Pulmonary artery endothelial cell (primary cell): Measurements from ENCODE around the gene CASTOR2. TPM values are rescaled to one million over a fixed set of nuclear protein-coding genes. Genes with fewer than 3 reads are reported as not detected.
"Not testable (repeated sequence)": the region's sequence is repeated elsewhere in the genome, so short reads cannot be mapped to it uniquely, and the experiment has no call there.

Experiments
- DNase-seq: peaks from one replicate; pipeline ENCODE4 v3.0.0-alpha.2; 2011; ENCODE audit warnings: low read depth, low spot score
- total RNA-seq: library from RNA; depleted of rRNA; stranded (reverse); fragments of >200 nt; gene quantifications from 2 replicates; pipeline ENCODE4 v1.2.3, GENCODE V29; 2014

The CASTOR2 gene
- 10.3 and 15.6 TPM in 2 replicates for total RNA-seq

GRCh38 chr7:74964511-74965119, at the start of gene CASTOR2:
Gene CASTOR2, plus strand, starts transcription at chr7:74964705. Its CDS starts 281 bp downstream, at chr7:74964986.
- DNase-seq, result not testable (repeated sequence)

DNA sequence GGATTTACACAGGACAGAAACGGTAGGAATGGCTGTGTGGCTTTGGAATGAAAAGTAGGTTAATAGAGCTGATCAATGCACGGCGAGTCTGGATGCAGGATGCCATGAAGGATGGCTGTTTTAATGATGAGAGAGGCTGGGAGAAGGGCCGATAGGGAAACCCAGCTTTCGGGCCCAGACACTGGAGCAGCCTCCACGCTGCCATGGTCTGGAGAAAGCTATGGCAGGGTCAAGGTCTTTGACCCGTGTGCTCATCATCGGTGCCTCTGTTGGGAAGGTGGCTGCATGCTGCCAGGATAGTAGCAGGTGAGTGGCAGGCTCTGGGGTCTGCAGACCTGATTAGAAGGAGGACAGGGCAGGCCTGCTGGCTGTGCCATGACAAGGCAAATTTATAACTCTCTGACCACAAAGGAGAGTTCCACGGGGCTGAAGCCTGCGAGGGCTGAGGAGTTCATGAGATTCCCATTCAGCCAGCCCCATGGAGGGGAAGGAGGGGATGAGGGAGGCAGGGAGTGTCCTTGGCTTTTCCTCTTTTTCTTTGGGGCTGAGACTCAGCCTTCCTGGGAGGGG, 42.1 kb upstream of the CASTOR2 start:
- DNase-seq, result not testable (repeated sequence)

DNA sequence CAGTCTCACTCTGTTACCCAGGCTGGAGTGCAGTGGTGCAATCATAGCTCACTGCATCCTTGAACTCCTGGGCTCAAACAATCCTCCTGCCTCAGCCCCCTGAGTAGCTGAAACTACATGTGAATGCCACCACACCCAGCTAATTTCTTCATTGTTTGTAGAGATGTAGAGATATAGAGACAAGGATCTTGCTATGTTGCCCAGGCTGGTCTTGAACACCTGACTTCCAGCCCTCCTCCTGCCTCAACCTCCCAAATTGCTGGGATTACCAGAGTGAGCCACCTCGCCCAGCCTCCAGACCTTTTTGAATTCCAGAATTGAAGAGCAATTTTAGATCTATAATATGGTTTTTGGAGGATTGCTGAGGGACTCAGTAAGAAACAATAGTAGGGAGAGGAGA, 40.9 kb upstream of the CASTOR2 start:
- not testable (repeated sequence) for DNase-seq

- DNase-seq, result not testable (repeated sequence)
Observed at GRCh38 chr7:74926968-74927367, 37.5 kb upstream of the CASTOR2 start.

GRCh38 chr7:74931563-74932328, 32.8 kb upstream of the CASTOR2 start:
- not testable (repeated sequence) for DNase-seq

- not testable (repeated sequence) for DNase-seq
Observed at GRCh38 chr7:74939429-74939828, 25.1 kb upstream of the CASTOR2 start.

- DNase-seq, result not testable (repeated sequence)
Observed at GRCh38 chr7:74941302-74942069, 23.0 kb upstream of the CASTOR2 start.

DNA sequence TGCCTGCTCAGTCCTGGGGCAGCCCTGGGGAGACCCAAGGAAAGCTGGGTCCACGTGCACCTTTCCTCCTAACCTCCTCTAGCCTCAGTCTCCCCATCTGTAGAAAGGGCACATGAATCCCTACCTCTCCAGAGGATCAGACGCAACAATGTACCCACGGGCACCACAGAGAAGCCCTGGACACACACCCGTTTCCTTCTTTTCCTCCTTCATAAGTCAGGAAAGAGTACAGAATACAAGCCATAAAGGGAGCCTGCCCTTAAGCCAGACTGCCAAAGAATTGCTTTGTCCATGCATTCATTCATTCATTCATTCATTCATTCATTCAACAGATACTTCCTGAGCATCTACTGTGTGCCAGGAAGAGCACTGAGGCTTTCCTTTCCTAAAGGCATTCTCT, 20.6 kb upstream of the CASTOR2 start:
- DNase-seq, result not testable (repeated sequence)

DNA sequence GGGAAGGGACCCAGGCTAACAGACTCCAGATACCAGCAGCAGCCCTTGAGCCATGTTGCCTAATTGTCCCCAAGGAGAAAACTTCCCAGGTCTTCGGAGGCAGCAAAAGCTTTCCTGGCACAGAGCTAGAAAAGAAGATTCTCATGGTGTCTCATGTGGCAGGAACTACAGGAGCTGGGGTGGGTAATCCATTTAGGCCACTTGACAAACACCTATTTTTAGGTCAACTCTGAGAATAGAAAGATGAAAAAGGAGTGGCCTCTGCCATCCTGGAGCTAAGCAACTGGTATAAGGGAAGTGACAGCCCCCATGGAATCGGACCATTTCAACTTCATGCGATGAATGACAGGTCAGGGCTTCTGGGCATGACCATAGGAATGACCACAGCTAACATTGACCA, 16.8 kb upstream of the CASTOR2 start:
- DNase-seq, result not testable (repeated sequence)

- DNase-seq, result not testable (repeated sequence)
Observed at GRCh38 chr7:74953774-74954173, 10.7 kb upstream of the CASTOR2 start.

GRCh38 chr7:74958328-74958727, 6.2 kb upstream of the CASTOR2 start:
- not testable (repeated sequence) for DNase-seq

- not testable (repeated sequence) for DNase-seq
Observed at GRCh38 chr7:74963704-74964510, 598 bp upstream of the CASTOR2 start.

- DNase-seq, result not testable (repeated sequence)
Observed at GRCh38 chr7:74966208-74966854, 1.8 kb downstream of the CASTOR2 start.

- not testable (repeated sequence) for DNase-seq
Observed at GRCh38 chr7:74966909-74967308, 2.4 kb downstream of the CASTOR2 start.

GRCh38 chr7:74971431-74971830, 6.9 kb downstream of the CASTOR2 start:
- DNase-seq, result not testable (repeated sequence)

DNA sequence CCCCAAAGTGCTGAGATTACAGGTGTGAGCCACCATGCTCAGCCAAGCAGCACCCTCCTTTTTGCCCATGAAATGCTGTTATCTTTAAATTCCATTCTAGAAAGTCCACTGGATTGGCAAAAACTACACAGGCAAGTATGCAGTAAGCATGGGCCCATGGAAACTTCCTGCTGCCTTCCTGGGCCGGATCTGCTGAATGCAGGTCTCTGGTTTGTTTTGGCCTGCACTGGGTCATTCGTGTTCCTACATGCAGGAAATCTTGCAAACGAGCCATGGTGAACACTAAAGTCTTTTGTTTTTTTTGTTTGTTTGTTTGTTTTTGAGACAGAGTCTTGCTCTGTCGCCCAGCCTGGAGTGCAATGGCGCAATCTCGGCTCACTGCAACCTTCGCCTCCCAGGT, 7.9 kb downstream of the CASTOR2 start:
- DNase-seq, result not testable (repeated sequence)

DNA sequence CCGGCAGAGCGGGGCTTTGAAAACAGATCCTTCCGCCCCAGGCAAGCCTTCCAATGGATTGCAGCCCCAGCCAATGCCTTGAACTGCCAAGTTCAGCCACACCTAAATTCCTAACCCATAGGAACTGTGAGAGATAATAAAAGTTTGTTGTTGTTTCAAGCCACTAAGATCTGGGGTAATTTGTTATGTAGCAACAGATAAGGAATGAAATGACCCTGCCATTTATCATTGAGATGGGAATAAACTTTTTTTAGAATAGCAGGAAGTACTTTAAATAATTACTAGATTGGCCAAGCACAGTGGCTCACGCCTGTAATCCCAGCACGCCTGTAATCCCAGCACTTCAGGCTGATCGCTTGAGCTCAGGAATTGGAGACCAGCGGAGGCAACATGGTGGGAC, 11.5 kb downstream of the CASTOR2 start:
- not testable (repeated sequence) for DNase-seq

DNA sequence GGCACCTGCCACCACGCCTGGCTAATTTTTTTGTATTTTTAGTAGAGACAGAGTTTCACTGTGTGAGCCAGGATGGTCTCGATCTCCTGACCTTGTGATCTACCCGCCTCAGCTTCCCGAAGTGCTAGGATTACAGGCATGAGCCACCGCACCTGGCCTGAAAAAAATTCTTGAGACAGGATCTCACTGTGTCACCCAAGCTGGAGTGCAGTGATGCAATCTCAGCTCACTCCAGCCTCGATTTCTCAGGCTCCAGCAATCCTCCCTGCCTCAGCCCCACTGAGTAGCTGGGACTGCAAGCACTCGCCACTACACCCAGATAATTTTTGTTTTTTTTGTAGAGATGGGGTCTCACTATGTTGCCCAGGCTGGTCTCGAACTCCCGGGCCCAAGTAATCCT, 13.0 kb downstream of the CASTOR2 start:
- DNase-seq, result not testable (repeated sequence)

DNA sequence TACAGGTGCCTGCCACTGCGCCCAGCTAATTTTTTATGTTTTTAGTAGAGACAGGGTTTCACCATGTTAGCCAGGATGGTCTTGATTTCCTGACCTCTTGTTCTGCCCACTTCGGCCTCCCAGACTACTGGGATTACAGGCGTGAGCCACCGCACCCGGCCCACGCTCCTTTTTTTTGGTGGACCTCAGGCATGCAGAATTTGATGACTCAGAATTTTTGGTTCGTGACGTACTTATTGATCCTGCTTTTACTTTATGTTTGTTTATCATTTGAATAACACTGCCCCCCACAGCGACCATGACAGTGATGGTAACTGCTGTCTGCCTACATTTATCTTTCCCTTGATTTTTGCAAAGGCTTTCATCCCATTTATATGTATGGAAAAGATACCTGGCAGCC, 23.9 kb downstream of the CASTOR2 start:
- DNase-seq, result not testable (repeated sequence)

DNA sequence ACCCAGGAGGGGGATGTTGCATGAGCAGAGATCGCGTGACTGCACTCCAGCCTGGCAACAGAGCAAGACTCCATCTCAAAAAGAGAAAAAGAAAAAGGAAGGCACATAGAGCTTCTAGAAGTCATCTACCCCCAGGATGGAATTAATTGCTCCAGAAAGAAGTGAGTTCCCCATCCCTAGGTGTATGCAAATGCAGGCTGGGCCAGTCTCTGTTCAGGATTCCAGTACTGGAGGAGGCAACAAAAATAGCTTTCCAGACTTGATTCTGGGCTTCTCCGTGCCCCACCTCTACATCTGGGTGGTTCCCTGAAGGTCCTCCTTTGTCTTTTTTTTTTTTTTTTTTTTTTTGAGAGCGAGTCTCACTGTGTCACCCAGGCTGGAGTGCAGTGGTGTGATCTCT, 28.6 kb downstream of the CASTOR2 start:
- no peak for DNase-seq
